GM10248 (cell line): ENCODE data around the gene FRAT2.

Source experiments
- CTCF ChIA-PET: fragments of 300-600 bp; sonication (Branson Sonifier 250); formaldehyde crosslinking; extraction: SDS; loops from one replicate; lab custom pipeline; 2021; ENCODE audit warnings: antibody characterized with exemption; lab: Yijun Ruan, JAX
- POLR2A ChIA-PET: fragments of 350-650 bp; sonication (Branson Sonifier 250); formaldehyde crosslinking; extraction: SDS; loops from one replicate; lab custom pipeline; 2020; ENCODE audit warnings: antibody characterized with exemption; lab: Yijun Ruan, JAX
- DNase-seq: peaks from one replicate; pipeline ENCODE4 v3.0.0; 2012; ENCODE audit errors: extremely low spot score
- TF ChIP-seq, protein P1 (sequence below): IDR thresholded peaks from 2 replicates; pipeline ENCODE4 v1.5.1; 2012; ENCODE audit warnings: mild to moderate bottlenecking, low read depth; ENCODE audit errors: extremely low read depth, missing control alignments, control extremely low read depth

Gene FRAT2

GRCh38 chr10:97358349-97358748 lies 23.8 kb upstream of the FRAT2 start:
- no peak for DNase-seq
- POLR2A ChIA-PET: interaction anchor here (2.0 kb wide), 1 partner anchor 43 kb away, joined by 4 read pairs; the partner anchor contains the start of gene RRP12
- TF ChIP-seq, protein P1, sequence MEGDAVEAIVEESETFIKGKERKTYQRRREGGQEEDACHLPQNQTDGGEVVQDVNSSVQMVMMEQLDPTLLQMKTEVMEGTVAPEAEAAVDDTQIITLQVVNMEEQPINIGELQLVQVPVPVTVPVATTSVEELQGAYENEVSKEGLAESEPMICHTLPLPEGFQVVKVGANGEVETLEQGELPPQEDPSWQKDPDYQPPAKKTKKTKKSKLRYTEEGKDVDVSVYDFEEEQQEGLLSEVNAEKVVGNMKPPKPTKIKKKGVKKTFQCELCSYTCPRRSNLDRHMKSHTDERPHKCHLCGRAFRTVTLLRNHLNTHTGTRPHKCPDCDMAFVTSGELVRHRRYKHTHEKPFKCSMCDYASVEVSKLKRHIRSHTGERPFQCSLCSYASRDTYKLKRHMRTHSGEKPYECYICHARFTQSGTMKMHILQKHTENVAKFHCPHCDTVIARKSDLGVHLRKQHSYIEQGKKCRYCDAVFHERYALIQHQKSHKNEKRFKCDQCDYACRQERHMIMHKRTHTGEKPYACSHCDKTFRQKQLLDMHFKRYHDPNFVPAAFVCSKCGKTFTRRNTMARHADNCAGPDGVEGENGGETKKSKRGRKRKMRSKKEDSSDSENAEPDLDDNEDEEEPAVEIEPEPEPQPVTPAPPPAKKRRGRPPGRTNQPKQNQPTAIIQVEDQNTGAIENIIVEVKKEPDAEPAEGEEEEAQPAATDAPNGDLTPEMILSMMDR: no peak
- CTCF ChIA-PET: interaction anchor here (0.8 to 2.0 kb wide), 3 partner anchors 9 to 80 kb away, joined by 3 to 8 read pairs (median 4); no protein-coding TSS in a partner anchor

DNA sequence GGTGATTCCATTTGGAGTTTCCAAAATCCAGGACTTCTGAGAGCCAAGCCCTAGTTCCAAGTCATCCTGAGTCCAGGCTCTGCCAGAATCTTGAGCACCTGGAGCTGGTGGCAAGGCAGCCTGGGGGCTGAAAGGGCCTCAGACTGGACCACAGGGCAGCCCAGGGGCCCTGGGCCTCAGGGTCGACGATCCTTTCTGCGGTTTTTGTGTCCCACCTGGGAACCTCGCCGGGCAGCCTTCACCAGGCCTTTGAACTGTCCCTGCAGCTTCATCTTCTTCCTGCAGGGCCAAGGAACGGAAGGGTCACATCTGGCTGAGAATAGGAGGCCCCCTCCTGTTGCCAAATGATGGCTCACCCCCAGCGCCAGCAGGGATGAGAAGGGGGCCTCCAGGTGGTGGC lies 22.4 kb upstream of the FRAT2 start:
- TF ChIP-seq, protein P1: no peak
- DNase-seq: no peak
- CTCF ChIA-PET: interaction anchor here (1.3 kb wide), 1 partner anchor 52 kb away, joined by 4 read pairs; no protein-coding TSS in a partner anchor
- POLR2A ChIA-PET: no interaction called here

DNA sequence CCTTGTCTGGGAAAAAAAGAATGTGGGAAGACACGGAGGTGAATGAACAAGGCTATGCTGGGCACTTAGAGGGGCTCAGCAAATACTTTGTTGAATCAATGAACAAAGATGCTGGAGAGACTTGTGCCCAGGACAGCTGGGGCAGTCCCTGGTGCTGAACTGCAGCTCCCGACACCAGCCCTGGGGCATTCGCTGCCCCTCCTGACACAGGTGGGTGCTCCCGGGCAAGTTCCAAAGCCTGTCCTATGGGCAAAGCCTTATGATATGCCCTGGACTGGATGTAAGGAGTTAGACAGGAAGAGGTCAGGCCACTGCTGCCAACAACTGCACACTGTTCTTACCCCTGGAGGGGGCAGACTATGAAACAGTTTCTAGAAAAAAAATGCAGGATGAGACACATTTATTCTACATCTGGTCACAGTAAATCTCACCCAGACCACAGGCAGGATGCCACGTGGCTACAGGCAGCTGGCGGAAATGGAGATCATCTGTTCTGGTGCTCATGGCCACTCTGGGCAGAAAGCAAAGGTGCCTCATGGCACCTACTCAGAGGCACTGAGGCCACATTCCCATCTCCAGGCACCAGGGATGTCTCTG lies 21.9 kb upstream of the FRAT2 start:
- ChIA-PET CTCF (interaction anchor here (1.3 kb wide), 1 partner anchor 52 kb away, joined by 4 read pairs; no protein-coding TSS in a partner anchor), POLR2A (no interaction called here)
- DNase-seq: no peak
- TF ChIP-seq, protein P1: no peak

DNA sequence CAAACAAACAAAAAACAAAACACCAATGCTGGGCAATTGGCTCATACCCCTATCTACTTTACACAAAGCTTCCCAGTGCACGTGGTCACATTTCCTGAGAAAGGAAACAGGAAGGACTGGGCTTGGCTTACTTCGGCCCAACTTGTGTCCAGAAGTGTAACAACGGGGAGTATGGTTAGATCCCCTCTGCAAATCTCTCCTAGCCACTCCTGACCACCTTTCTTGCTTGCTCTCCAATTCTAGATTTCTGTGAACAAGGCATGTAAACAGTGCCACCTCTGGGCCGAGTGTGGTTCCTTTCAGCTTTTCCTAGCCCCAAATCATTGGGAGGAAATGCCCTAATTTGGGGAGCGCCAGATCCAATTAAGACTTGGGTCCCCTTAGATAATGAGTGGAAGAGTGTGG lies 21.0 kb upstream of the FRAT2 start:
- DNase-seq: no peak
- ChIA-PET POLR2A (no interaction called here), CTCF (no interaction called here)
- TF ChIP-seq, protein P1: peak; percentile 26

- TF ChIP-seq, protein P1: no peak
- DNase-seq: no peak
- ChIA-PET POLR2A (no interaction called here), CTCF (no interaction called here)
Observed at GRCh38 chr10:97353945-97354344, 19.4 kb upstream of the FRAT2 start.

DNA sequence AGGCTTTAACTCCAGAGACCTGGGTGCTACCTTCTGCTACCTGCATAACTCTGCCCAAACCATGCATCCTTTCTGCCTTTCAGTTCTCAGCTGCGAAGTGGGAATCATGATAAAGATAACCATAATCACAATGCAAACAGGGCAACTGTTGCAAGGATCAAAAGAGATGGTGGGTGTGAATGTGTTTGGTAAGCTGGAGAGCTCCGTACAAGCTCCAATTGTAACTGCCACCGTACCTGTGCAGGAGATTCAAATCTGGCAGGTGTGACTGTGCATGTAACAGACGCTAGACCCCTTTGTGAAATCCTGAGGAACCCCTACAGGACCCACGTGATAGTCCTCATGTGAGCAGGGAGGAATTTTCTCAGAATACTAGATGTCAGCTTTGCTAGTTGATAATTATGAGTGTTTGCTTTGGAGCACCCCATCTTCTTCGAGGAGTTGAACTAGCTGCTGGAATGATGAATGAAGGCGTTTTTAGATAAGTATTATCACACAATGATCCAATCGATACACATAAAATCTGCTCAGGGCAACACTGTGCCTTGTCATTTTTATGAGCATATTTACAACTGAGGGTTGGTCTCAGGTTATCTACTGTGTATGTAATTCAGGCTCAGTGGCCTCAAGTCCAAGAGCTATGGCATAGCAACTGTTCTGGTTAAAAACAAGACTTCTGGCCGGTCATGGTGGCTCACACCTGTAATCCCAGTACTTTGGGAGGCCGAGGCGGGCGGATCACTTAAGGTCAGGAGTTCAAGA lies 15.4 kb upstream of the FRAT2 start:
- TF ChIP-seq, protein P1: no peak
- DNase-seq: no peak
- CTCF ChIA-PET: interaction anchor here (1.0 to 1.4 kb wide), 3 partner anchors 10 to 17 kb away, joined by 3 to 4 read pairs (median 3); partner anchors contain the start of gene FRAT2
- POLR2A ChIA-PET: interaction anchor here (0.6 kb wide), 1 partner anchor 1471 kb away, joined by 5 read pairs; no protein-coding TSS in a partner anchor
